Fibroblast of skin of scalp (primary cell): ENCODE data around the gene CRB3.

Experiments used
- DNase-seq: peaks from one replicate; pipeline ENCODE4 v3.0.0-alpha.2; 2013

Gene CRB3

GRCh38 chr19:6433165-6433564, 30.9 kb upstream of the CRB3 start:
- no peak for DNase-seq

GRCh38 chr19:6433663-6434062, 30.4 kb upstream of the CRB3 start, which contains the start of gene SLC25A41:
Gene SLC25A41 (minus strand): TSS chr19:6433763. CDS start chr19:6433693, 70 bp downstream.
- no peak for DNase-seq

GRCh38 chr19:6439743-6440142, 24.3 kb upstream of the CRB3 start:
- DNase-seq, result no peak

GRCh38 chr19:6440905-6441304, 23.2 kb upstream of the CRB3 start:
- DNase-seq, result no peak

GRCh38 chr19:6442087-6442688, 21.9 kb upstream of the CRB3 start:
- no peak for DNase-seq

DNA sequence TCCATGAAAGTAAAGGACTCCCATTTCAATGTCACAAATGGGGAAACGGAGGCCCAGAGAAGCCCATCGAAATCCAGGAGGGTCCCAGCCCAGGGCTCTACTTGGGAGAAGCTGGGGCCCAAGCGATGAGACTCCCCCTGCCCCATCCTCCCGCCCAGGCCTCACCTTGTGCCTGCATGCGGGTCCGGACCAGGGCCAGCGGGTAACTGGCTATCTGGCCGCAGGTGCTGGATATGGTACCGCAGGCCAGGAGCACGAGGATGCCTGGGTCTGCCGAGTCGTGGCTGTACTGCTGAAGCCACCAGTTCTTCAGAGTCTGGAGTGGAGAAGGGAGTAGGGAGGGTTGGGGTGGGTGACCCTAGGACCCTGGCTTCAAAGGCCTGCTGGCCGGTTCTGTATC, 20.1 kb upstream of the CRB3 start:
- no peak for DNase-seq

DNA sequence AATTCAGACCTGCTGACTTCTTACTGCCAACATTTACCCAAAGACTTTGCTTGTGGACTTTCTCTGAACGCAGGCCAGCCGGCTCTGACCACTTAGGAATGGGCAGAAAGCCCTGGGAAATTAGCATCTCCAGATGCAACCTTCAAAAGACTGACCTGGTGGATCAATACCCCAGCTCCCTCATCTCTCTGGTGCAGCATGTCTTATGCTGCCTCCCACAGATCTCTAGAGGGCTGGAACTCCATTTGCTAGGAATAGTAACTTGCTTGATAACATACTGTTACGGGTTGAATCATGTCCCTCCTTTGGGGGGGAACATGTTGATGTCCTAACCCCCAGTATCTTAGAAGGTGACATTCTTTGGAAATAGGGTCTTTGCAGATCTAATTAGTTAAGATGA, 17.6 kb upstream of the CRB3 start:
- DNase-seq, result no peak

- no peak for DNase-seq
Observed at GRCh38 chr19:6448045-6448444, 16.0 kb upstream of the CRB3 start.

- DNase-seq, result no peak
Observed at GRCh38 chr19:6450166-6450565, 13.9 kb upstream of the CRB3 start.

DNA sequence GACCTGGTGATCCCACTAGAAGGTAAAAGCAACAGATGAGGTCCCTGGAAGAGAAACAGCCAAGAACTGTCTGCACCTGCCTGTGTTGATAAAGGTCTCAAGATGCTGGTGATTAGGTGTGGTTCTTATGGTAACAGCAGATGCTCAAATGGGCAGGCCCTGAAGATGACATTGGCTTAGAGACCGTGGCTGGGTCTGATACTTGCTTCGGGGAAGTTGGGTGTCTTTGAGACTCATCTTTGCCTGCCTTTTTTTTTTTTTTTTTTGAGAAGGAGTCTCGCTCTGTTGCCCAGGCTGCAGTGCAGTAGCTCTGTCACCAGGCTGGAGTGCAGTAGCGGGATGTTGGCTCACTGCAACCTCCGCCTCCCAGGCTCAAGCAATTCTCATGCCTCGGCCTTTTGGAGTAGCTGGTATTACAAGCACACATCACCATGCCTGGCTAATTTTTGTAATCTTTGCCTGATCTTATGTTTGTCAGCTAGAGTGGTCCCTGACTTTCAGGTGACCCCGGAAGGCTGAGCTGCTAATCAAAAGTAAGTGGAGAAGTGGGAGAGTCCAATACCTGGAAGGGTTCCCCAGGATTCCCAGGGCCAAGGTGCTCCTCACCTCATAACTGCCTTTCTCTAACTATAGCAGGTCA, 12.4 kb upstream of the CRB3 start:
- DNase-seq, result no peak

DNA sequence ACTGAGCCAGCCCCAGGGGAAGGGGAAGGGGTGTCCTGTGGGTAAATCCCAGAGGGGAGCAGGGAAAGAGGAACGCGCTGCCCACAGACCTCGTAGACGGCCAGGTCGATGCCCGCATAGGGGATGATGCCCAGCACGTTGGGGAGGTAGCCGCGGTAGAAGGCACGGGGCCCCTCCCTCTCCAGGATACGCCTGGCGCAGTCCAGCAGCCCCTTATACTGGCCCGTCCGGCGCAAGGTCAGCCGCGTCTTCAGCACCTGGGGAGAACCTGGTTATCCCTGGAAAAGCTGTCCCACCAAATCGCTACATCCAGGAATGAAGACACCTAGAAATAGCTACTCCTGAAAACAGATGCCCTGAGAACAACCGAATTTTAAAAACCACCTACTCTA, 11.9 kb upstream of the CRB3 start:
- DNase-seq, result no peak

DNA sequence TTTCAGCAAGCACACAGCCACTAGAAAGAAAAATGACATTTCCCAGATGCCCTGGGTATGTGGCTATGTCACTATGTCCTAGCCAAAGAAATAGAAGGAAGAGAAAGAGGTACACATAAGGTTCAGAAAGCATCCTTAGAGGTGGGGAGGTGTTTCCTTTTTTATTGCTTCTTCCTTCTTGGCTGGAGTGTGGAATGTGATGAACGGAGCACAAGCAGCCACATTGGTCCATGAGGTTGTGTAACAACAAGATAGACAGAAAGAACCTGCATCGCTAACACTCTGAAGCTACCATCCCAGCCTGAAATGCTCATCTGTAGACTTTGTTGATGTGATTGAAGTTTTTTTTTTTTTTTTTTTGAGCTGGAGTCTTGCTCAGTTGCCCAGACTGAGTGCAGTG, 11.2 kb upstream of the CRB3 start:
- DNase-seq, result no peak

DNA sequence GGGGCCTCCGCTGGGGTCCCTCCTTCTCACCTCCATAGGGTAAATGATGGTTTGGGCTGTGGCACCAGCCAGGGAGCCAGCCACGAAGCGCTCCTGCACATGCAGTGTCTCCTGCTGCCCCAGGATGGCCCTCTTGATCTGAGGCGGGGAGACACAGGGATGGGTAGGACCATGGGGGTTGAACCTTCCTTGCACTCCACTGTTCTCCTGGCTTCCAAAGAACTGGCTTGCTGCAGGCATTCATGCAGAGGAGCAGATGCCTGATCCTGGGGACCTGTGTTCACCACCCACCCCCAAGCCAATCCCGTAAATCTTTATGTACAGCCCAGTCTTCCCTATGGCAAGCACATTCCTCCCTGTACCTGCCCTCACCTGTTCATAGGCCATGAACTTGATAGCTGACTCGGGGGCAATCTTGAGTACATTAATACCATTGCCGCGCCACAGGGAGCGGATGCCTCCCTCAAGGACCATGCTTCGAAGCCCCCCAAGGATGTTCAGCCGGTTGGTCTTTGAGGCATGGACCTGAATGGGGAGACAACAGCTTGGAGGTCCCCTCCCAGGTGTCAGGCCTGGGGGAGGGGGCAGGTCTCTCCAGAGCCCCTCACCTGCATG, 10.0 kb upstream of the CRB3 start:
- DNase-seq, result no peak

DNA sequence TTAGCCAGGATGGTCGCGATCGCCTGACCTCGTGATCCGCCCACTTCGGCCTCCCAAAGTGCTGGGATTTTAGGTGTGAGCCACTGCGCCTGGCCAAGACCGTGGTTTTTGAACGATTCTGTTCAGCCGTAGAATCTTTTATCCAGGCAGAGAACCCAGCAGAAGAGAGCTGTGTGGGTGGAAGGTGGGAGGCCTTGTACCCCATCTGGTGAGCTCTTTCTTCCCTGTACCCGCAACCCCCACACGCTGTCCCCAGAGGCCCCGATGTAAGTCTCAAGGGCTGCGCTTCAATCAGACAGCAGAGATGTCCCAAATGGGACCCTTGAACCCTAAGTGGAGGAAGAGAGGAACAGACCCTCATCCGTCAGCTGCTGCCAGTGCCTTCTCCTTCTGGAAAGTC, 8.1 kb upstream of the CRB3 start:
- DNase-seq, result no peak

DNA sequence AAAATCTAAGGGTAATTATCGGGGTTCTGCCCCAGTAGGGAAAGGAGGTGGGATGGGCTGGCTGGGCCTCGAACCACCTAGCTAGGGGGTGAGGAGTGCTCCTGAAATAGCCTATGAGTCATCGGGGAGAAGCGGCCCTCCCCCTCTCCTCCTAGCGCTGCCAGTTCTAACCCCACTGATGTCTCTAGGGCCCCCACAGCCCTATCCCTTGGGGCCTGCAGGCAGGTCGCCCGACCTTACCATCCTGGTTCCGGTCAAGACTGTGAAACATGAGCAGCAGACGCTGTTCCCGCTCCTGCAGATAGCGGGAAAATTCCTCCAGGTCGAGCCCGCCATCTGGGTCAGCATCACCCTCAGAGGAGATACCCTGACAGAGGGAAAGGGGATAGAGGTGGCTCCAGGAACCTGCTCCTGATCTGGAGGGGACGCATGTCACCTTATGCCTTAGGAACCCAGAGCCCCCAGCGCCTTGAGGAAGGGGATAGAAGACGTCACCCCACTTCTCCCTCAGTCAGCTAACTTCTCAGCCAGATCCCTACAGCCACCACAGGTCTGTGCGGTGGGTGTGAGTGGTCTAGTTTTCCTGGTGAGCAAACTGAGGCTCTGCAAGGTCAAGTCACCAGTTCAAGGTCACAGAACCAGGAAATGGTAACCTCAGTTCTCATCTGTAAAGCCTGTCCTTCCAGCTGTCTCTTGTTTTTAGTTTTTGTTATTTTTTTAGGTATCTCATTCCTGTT, 5.9 kb upstream of the CRB3 start:
- DNase-seq, result peak; percentile 11

GRCh38 chr19:6458695-6459261, 5.3 kb upstream of the CRB3 start:
- DNase-seq, result no peak

GRCh38 chr19:6459262-6460098, 4.6 kb upstream of the CRB3 start, which contains the start of gene SLC25A23:
Gene SLC25A23 (minus strand): TSS chr19:6459792. CDS start chr19:6459628, 164 bp downstream.
- peak; percentile 82 for DNase-seq

DNA sequence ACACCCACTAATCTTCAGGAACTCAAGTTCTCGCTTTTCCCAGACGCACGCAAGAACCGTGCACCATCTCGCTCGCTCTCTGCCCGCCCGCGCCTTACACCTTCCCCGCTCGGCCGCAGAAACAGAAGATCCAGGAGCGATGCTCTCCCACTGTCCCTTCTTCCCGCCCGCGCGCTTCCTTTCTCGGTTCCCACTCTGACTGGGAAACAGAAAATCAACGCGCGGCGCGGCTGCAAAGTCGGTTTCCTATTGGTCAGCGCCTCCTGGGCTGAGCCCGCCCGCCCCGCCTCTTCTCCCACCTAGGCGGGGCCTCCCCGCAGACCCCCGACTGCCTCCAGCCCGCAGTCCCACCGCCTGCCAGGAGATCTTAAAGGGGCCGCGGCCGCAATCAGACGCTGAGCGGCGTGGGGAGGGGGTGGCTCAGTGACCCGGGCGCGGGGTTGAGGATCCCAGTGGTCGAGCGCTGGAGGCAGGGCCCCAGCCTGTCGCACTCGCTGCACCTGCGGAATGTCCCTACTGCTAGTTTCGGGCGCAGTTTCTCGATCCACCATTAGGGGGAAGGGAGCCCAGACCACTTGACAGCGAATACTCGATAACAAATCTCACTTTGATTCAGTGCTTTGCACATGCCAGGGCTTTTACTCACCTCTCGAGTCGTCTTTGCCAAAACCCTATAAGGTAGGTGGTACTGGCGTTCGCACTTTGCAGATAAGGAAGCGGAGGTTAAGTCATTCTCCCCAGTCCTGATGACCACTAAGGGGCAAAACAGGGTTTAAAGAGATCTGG, 3.8 kb upstream of the CRB3 start:
- DNase-seq, result peak; percentile 99

GRCh38 chr19:6465006-6465405, 935 bp downstream of the CRB3 start:
- no peak for DNase-seq

DNA sequence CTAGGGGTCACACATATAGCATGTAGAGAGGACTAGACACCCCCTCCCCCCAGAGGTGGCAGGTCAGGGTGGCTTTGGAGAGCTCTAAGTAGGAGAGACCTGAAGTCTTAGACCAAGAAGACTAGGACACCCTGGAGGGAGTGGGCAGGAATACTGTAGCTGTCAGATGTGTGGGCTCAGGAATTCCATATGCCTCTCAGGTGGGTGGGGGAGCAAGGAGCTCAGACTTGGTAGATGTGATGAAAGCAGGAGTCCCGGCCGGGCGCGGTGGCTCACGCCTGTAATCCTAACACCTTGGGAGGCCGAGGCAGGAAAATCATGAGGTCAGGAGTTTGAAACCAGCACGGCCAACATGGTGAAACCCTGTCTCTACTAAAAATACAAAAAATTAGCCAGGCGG, 1.6 kb downstream of the CRB3 start:
- DNase-seq, result no peak

GRCh38 chr19:6466526-6467248, 2.6 kb downstream of the CRB3 start:
- no peak for DNase-seq
